Activated T-cell treated with anti-CD3 and anti-CD28 coated beads, Interleukin-2, amount 50 U/mL, for 24 hours (primary cell): ENCODE results near the gene ZNF750.

Source experiments
- DNase-seq: peaks from one replicate; pipeline ENCODE4 v3.0.0-alpha.2; 2020
- H3K27ac Mint-ChIP-seq: 2 replicates; pipeline ENCODE4 v1.8.0; 2020; ENCODE audit warnings: mild to moderate bottlenecking, mixed read lengths
- H3K27me3 Mint-ChIP-seq: 2 replicates; pipeline ENCODE4 v1.8.0; 2020; ENCODE audit warnings: mixed read lengths
- H3K36me3 Mint-ChIP-seq: 2 replicates; pipeline ENCODE4 v1.8.0; 2020; ENCODE audit warnings: low read depth, mixed read lengths
- H3K4me1 Mint-ChIP-seq: 2 replicates; pipeline ENCODE4 v1.8.0; 2020; ENCODE audit warnings: low read depth, mixed read lengths
- H3K4me3 Mint-ChIP-seq: 2 replicates; pipeline ENCODE4 v1.8.0; 2020; ENCODE audit warnings: mild to moderate bottlenecking, moderate library complexity, mixed read lengths
- H3K9me3 Mint-ChIP-seq: 2 replicates; pipeline ENCODE4 v1.8.0; 2020; ENCODE audit warnings: mixed read lengths

The ZNF750 gene

GRCh38 chr17:82856361-82856760, 16.5 kb upstream of the ZNF750 start:
- no peaks in the 10 kb centered on the region for H3K27me3 Mint-ChIP-seq
- H3K4me1 Mint-ChIP-seq: peaks cover 33% of the 10 kb centered on the region
- DNase-seq: no peak
- H3K27ac Mint-ChIP-seq: no peak overlapping the region
- H3K4me3 Mint-ChIP-seq: no peak overlapping the region
- no peaks in the 10 kb centered on the region for H3K9me3 Mint-ChIP-seq
- H3K36me3 Mint-ChIP-seq: peaks cover 37% of the 10 kb centered on the region

GRCh38 chr17:82854226-82854625, 14.4 kb upstream of the ZNF750 start:
- Mint-ChIP-seq H3K4me3 (no peak overlapping the region), H3K27ac (no peak overlapping the region), H3K36me3 (peaks cover 40% of the 10 kb centered on the region), H3K27me3 (no peaks in the 10 kb centered on the region), H3K4me1 (peaks cover 14% of the 10 kb centered on the region), H3K9me3 (no peaks in the 10 kb centered on the region)
- no peak for DNase-seq

- peaks cover 41% of the 10 kb centered on the region for H3K36me3 Mint-ChIP-seq
- DNase-seq: no peak
- no peak overlapping the region for H3K4me3 Mint-ChIP-seq
- peaks cover 10% of the 10 kb centered on the region for H3K4me1 Mint-ChIP-seq
- no peaks in the 10 kb centered on the region for H3K27me3 Mint-ChIP-seq
- H3K27ac Mint-ChIP-seq: no peak overlapping the region
- no peaks in the 10 kb centered on the region for H3K9me3 Mint-ChIP-seq
Observed at GRCh38 chr17:82851381-82851780, 11.6 kb upstream of the ZNF750 start.

- H3K9me3 Mint-ChIP-seq: no peaks in the 10 kb centered on the region
- H3K4me3 Mint-ChIP-seq: no peak overlapping the region
- DNase-seq: no peak
- peaks cover 26% of the 10 kb centered on the region for H3K36me3 Mint-ChIP-seq
- H3K4me1 Mint-ChIP-seq: peaks cover 12% of the 10 kb centered on the region
- H3K27ac Mint-ChIP-seq: peak overlapping the region; percentile 22
- H3K27me3 Mint-ChIP-seq: no peaks in the 10 kb centered on the region
Observed at GRCh38 chr17:82849076-82849945, 9.5 kb upstream of the ZNF750 start.

GRCh38 chr17:82848022-82848592, 8.3 kb upstream of the ZNF750 start:
- Mint-ChIP-seq H3K36me3 (peaks cover 18% of the 10 kb centered on the region), H3K4me3 (peak overlapping the region; percentile 50), H3K4me1 (peaks cover 18% of the 10 kb centered on the region), H3K27ac (peak overlapping the region; percentile 30), H3K27me3 (no peaks in the 10 kb centered on the region), H3K9me3 (no peaks in the 10 kb centered on the region)
- peak; percentile 43 for DNase-seq

- Mint-ChIP-seq H3K9me3 (no peaks in the 10 kb centered on the region), H3K36me3 (peaks cover 18% of the 10 kb centered on the region), H3K27ac (no peak overlapping the region), H3K27me3 (no peaks in the 10 kb centered on the region), H3K4me1 (peaks cover 18% of the 10 kb centered on the region), H3K4me3 (no peak overlapping the region)
- no peak for DNase-seq
Observed at GRCh38 chr17:82846061-82846691, 6.4 kb upstream of the ZNF750 start.

- Mint-ChIP-seq H3K9me3 (no peaks in the 10 kb centered on the region), H3K27me3 (no peaks in the 10 kb centered on the region), H3K27ac (peak overlapping the region; percentile 18), H3K36me3 (peaks cover 16% of the 10 kb centered on the region), H3K4me1 (peaks cover 18% of the 10 kb centered on the region), H3K4me3 (no peak overlapping the region)
- no peak for DNase-seq
Observed at GRCh38 chr17:82845163-82845807, 5.5 kb upstream of the ZNF750 start.

GRCh38 chr17:82844796-82845162, 5.0 kb upstream of the ZNF750 start:
- no peaks in the 10 kb centered on the region for H3K27me3 Mint-ChIP-seq
- no peak for DNase-seq
- peaks cover 16% of the 10 kb centered on the region for H3K36me3 Mint-ChIP-seq
- H3K4me1 Mint-ChIP-seq: peaks cover 18% of the 10 kb centered on the region
- no peak overlapping the region for H3K27ac Mint-ChIP-seq
- no peaks in the 10 kb centered on the region for H3K9me3 Mint-ChIP-seq
- no peak overlapping the region for H3K4me3 Mint-ChIP-seq

GRCh38 chr17:82843904-82844680, 4.3 kb upstream of the ZNF750 start:
- H3K36me3 Mint-ChIP-seq: peaks cover 12% of the 10 kb centered on the region
- no peaks in the 10 kb centered on the region for H3K27me3 Mint-ChIP-seq
- peak overlapping the region; percentile 64 for H3K27ac Mint-ChIP-seq
- H3K4me1 Mint-ChIP-seq: peaks cover 14% of the 10 kb centered on the region
- H3K9me3 Mint-ChIP-seq: no peaks in the 10 kb centered on the region
- H3K4me3 Mint-ChIP-seq: no peak overlapping the region
- DNase-seq: no peak

- H3K36me3 Mint-ChIP-seq: peaks cover 9% of the 10 kb centered on the region
- no peak for DNase-seq
Observed at GRCh38 chr17:82841921-82842596, 2.2 kb upstream of the ZNF750 start.

GRCh38 chr17:82840431-82840831, 609 bp upstream of the ZNF750 start:
- no peak for DNase-seq
- H3K9me3 Mint-ChIP-seq: no peaks in the 10 kb centered on the region
- peaks cover 8% of the 10 kb centered on the region for H3K4me1 Mint-ChIP-seq
- H3K36me3 Mint-ChIP-seq: peaks cover 17% of the 10 kb centered on the region
- H3K4me3 Mint-ChIP-seq: no peak overlapping the region
- no peaks in the 10 kb centered on the region for H3K27me3 Mint-ChIP-seq
- H3K27ac Mint-ChIP-seq: no peak overlapping the region

More at GRCh38 chr17:82841921-82842596, 2.2 kb upstream of the ZNF750 start:
- Mint-ChIP-seq H3K27me3 (no peaks in the 10 kb centered on the region), H3K27ac (peak overlapping the region; percentile 63), H3K4me3 (no peak overlapping the region), H3K9me3 (no peaks in the 10 kb centered on the region), H3K4me1 (peaks cover 8% of the 10 kb centered on the region)

- Mint-ChIP-seq H3K36me3 (peaks cover 24% of the 10 kb centered on the region), H3K9me3 (no peaks in the 10 kb centered on the region), H3K4me3 (no peak overlapping the region), H3K27me3 (no peaks in the 10 kb centered on the region), H3K27ac (no peak overlapping the region), H3K4me1 (peaks cover under 1% of the 10 kb centered on the region)
- DNase-seq: no peak
Observed at GRCh38 chr17:82838386-82839063, 1.3 kb downstream of the ZNF750 start.

GRCh38 chr17:82837586-82838320, 2.1 kb downstream of the ZNF750 start:
- Mint-ChIP-seq H3K9me3 (no peaks in the 10 kb centered on the region), H3K36me3 (peaks cover 32% of the 10 kb centered on the region), H3K4me1 (no peaks in the 10 kb centered on the region), H3K27me3 (no peaks in the 10 kb centered on the region), H3K4me3 (no peak overlapping the region), H3K27ac (peak overlapping the region; percentile 18)
- DNase-seq: no peak
